Measurements from ENCODE around the gene COL27A1. TPM values are rescaled to one million over a fixed set of nuclear protein-coding genes. Genes with fewer than 3 reads are reported as not detected.

The COL27A1 gene
- total and polyA plus RNA-seq, 2 donors from 2014 or later: 13.6 to 45.6 TPM

DNA sequence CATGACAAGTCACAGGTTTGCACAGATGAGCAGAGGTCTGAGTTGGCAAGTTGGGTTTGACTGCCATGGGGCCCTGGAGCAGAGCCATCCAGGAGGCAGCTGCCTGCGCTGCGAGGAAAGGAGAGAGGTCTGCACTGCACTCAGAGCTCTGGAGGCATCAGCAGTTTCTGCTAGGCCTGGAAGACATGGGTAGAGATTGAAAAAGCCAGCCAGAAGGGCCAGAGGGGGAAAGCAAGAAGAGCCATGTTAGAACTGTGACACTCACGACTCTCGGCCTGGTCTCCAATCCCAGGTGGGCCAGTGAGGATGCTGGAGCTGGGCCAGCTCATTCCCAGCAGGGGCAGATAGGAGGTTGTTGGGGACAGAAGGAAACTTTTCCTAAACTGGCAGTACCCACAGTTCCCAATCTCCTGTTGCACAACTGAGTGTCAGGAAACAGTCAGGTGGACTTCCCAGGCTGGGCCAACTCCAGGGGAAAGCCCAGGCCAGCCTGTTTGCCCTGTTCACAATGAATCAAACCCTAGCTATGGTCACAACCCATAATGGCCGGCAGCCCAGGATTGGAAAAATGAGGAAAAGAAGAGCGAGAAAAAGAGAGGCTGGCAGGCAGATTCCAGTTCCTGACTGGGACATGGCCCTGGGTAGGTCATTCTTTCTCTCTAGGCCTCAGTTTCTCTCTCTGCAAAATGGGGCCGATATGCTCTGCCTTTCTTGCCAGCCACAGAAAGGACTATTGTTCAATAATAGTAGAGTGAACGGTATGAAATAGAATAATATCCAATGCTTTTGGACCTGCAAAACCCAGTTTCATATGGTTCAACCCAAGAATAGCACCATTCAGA is 159.8 kb downstream of the COL27A1 start:
- DNase-seq (peak in 3 of 5 donors; percentile 7 to 67 (median 20)), FAIRE-seq (no peak)
- Histone ChIP-seq H3K9ac (ENCODE audit: low read length in 3 of 3) (no peak overlapping the region), H3K9me3 (ENCODE audit: control insufficient read depth in 2 of 3, insufficient read depth in 1 of 3, low read length in 3 of 3) (no peaks in the 10 kb centered on the region), H3K4me3 (ENCODE audit: low read length in 3 of 3) (no peak overlapping the region), H3K4me1 (ENCODE audit: control insufficient read depth in 2 of 3, insufficient read depth in 2 of 3, low read depth in 1 of 3, low read length in 3 of 3) (no peaks in the 10 kb centered on the region), H3K27me3 (ENCODE audit: control insufficient read depth, insufficient read depth, low read length) (no peaks in the 10 kb centered on the region), H3K27ac (ENCODE audit: low read depth in 2 of 2, low read length in 2 of 2) (no peak overlapping the region), H3K36me3 (ENCODE audit: control insufficient read depth in 2 of 3, insufficient read depth in 3 of 3, low read length in 3 of 3) (no peaks in the 10 kb centered on the region)
- intact Hi-C loops (cut with DNase I): no loop called here
- TF ChIP-seq, protein P1, sequence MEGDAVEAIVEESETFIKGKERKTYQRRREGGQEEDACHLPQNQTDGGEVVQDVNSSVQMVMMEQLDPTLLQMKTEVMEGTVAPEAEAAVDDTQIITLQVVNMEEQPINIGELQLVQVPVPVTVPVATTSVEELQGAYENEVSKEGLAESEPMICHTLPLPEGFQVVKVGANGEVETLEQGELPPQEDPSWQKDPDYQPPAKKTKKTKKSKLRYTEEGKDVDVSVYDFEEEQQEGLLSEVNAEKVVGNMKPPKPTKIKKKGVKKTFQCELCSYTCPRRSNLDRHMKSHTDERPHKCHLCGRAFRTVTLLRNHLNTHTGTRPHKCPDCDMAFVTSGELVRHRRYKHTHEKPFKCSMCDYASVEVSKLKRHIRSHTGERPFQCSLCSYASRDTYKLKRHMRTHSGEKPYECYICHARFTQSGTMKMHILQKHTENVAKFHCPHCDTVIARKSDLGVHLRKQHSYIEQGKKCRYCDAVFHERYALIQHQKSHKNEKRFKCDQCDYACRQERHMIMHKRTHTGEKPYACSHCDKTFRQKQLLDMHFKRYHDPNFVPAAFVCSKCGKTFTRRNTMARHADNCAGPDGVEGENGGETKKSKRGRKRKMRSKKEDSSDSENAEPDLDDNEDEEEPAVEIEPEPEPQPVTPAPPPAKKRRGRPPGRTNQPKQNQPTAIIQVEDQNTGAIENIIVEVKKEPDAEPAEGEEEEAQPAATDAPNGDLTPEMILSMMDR (IDR thresholded peaks at IDR 0.05; ENCODE audit: borderline replicate concordance, extremely low read depth, insufficient read depth): no peak

DNA sequence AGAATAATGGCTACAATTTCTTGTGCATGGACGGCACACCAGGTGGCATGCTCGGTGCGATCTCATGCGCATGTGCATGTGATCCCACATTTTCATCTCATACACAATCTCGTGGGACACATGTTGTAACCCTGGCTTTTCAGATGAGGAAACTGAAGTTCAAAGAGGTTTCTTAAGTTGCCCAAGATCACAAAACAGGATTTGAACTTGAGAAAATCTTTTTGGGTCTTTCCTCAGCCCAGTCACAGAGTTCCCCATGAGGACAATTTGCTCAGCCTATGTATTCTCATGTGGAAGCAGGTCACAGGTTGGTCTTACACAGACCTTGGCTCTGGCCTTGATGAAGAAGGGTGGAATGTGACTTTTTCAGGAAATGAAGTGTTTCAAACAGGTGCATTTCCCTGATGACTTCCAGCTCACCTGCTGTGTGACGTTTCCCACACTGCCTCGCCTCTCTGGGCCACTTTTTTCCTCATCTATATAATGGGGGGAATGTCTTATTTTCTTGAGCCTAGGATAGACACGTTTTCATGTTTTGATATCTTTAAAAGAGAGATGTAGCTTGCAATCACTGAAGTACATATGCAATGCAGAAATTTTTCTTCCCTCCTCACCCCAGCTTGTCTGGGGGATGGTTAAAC is 160.5 kb downstream of the COL27A1 start:
- Histone ChIP-seq H3K27ac (ENCODE audit: low read depth in 2 of 2, low read length in 2 of 2) (no peak overlapping the region), H3K36me3 (ENCODE audit: control insufficient read depth in 2 of 3, insufficient read depth in 3 of 3, low read length in 3 of 3) (no peaks in the 10 kb centered on the region), H3K4me3 (ENCODE audit: low read length in 3 of 3) (no peak overlapping the region), H3K4me1 (ENCODE audit: control insufficient read depth in 2 of 3, insufficient read depth in 2 of 3, low read depth in 1 of 3, low read length in 3 of 3) (no peaks in the 10 kb centered on the region), H3K9ac (ENCODE audit: low read length in 3 of 3) (no peak overlapping the region), H3K27me3 (ENCODE audit: control insufficient read depth, insufficient read depth, low read length) (no peaks in the 10 kb centered on the region), H3K9me3 (ENCODE audit: control insufficient read depth in 2 of 3, insufficient read depth in 1 of 3, low read length in 3 of 3) (no peaks in the 10 kb centered on the region)
- intact Hi-C loops (cut with DNase I): no loop called here
- TF ChIP-seq, protein P1 (IDR thresholded peaks at IDR 0.05; ENCODE audit: borderline replicate concordance, extremely low read depth, insufficient read depth): no peak
- DNase-seq: peak in 2 of 5 donors; percentile 4
- FAIRE-seq: no peak

DNA sequence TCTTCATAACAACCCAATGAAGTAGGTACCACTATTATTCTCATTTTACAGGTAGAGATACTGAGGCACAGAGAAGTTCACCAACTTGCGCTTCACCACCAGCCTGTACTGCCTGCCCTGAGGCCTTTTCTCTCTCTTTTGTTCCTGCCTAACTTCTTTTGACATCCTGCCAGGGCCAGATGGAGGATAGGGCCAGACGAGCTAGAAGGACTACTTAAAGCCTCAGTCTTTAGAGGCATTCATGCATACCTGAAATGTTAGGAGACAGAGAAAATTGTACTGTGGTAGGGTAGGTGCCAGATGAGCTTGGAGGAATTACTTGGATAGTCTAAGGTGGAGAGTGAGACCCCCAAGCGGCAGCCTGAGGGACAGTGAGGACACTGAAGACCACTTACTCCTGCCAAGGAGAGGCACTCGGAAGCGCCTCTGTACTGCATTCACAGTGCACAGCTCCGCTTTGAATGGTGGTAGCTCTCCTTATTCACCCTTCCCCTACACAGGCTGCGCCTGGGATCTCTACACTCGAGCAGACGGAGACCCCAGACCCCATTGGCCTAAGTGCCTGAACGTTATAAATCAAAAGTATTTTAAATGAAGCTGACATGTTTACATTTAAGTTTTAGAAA is 161.4 kb downstream of the COL27A1 start:
- Histone ChIP-seq H3K4me1 (ENCODE audit: control insufficient read depth in 2 of 3, insufficient read depth in 2 of 3, low read depth in 1 of 3, low read length in 3 of 3) (no peaks in the 10 kb centered on the region), H3K9ac (ENCODE audit: low read length in 3 of 3) (no peak overlapping the region), H3K27ac (ENCODE audit: low read depth in 2 of 2, low read length in 2 of 2) (no peak overlapping the region), H3K9me3 (ENCODE audit: control insufficient read depth in 2 of 3, insufficient read depth in 1 of 3, low read length in 3 of 3) (no peaks in the 10 kb centered on the region), H3K36me3 (ENCODE audit: control insufficient read depth in 2 of 3, insufficient read depth in 3 of 3, low read length in 3 of 3) (no peaks in the 10 kb centered on the region), H3K4me3 (ENCODE audit: low read length in 3 of 3) (no peak overlapping the region), H3K27me3 (ENCODE audit: control insufficient read depth, insufficient read depth, low read length) (no peaks in the 10 kb centered on the region)
- DNase-seq: peak in 4 of 5 donors; percentile 8 to 28 (median 26)
- no peak for FAIRE-seq
- TF ChIP-seq, protein P1 (IDR thresholded peaks at IDR 0.05; ENCODE audit: borderline replicate concordance, extremely low read depth, insufficient read depth): no peak
- intact Hi-C loops (cut with DNase I): no loop called here

All from kidney (tissue), 14 donors.